GM19328 (cell line): ENCODE measurements around the gene CEACAM19.
"Not testable (repeated sequence)": the region's sequence is repeated elsewhere in the genome, so short reads cannot be mapped to it uniquely, and the experiment has no call there.

ENCODE experiments used
- ATAC-seq: cut with Tn5 transposase; IDR thresholded peaks from one replicate; pipeline ENCODE4 v1.9.1; 2021; ENCODE audit warnings: mild to moderate bottlenecking, moderate library complexity; ENCODE audit not compliant: unreplicated experiment

Gene CEACAM19

DNA sequence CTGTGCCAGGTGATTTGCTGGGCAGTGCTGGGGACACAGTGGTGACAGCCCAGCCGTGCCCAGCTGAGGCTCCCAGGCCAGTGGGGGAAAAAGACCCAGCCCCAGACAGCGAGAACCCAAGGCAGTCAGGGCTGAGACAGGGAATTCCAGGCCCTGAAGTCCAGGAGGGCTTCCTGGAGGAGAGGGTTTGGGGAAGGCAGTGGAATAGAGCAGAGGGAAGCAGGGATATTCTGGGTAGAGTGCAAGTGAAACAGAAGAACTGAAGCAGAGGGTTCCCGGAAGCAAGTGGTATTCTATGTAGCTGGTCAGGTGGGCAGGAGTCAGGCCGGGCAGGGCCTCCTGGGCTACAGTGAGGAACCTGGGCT, 26.4 kb downstream of the CEACAM19 start:
- no peak for ATAC-seq

DNA sequence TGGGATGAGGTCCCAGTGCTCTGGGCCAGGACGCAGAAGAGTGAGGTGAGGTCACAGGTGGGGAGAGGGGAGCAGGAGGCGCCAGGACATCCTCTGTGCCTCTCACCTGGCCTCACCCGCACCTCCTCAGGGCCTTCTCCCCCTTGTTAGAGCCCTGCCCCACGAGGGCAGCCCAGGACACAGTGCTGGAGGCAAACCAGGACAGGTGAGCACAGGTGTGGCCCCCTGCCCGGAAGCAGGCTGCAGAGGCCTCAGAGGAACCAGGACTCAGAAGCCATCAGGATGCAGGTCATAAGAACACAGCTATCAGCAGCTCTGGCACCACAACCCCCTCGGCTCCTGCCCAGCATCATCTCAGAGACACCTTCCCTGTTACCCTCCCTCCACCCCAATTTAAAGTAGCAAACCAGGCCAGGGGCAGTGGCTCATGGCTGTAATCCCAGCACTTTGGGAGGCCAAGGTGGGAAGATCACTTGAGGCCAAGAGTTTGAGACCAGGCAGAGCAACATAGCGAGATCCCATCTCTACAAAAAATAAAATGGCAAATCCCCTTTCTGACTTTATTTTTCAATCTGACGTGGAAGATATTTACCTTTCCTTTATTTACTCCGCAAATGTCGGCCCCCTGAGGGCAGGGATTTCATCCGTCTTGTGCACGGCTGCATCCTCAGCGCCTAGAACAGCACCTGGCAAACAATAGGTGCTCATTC, 27.4 kb downstream of the CEACAM19 start, which contains the start of gene CEACAM16:
CEACAM16 (plus strand) TSS at position 660 of the 710 bp plus-strand sequence. CDS start 2,306 bp downstream, outside the sequence.
- ATAC-seq: no peak

DNA sequence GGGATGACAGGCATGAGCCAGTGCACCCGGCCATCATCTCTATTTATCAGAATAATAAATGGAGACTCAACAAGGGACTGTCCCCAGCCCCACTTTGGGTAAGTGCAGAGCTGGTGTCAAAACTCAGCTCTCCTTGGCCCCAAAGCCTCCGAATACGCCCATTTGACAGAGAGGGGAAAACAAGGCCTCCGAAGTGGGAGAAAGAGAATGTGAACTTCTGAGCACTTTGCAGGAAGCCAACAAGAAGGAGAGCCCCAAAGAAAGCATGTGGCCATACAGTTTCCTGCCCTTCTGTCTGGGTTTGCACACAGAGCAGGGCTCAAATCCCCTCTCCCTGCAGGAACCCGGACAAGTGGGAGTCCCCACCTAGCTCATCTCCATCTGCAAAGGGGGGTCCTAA, 29.3 kb downstream of the CEACAM19 start:
- ATAC-seq: no peak

DNA sequence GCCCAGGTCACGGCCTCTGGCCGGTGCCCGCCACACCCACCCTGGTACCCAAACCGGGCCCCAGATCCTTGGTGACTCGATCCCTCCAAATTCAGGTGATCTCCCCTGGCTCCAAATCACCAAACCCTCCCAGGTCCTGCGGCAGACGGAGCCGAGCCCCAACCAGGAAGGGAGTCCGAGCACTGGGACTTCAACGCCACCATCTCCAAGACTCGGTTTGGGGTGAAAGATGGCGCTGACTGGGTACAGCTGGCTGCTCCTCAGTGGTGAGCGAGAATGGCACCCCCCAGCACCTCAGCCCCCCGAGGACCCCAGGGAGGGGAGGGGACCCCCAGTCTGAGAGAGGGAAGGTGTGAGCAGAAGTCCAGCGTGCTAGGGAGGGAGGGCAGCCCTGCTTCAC, 29.9 kb downstream of the CEACAM19 start:
- ATAC-seq: no peak

DNA sequence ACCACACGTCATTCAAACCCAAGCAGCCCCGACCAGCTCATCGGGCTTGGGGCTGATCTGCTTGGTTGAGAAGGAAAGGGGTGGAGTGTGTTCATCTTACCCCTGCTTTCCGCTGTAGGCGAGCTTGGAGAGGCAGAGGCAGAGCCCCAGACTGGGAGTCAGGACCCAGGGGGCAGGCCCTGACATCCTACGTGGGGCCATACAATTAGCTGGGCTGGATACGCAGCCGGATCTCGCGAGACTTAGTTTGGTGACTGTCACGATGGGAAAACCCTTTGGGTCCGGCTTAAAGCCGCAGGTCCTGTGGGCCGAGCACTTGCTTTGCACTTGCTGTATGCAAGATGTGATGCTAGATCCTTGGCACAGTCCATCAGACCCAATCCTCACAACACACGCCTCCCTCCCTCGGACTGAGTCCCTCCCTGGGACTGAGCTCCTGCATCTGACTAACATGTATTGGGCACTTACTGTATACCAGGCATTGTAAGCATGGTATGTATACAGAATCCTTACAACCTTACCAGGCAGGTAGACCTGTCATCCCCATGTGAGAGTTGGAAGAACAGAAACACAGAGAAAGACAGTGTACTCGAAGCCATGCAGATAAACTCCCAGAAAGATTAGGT, 31.4 kb downstream of the CEACAM19 start:
- ATAC-seq: no peak

DNA sequence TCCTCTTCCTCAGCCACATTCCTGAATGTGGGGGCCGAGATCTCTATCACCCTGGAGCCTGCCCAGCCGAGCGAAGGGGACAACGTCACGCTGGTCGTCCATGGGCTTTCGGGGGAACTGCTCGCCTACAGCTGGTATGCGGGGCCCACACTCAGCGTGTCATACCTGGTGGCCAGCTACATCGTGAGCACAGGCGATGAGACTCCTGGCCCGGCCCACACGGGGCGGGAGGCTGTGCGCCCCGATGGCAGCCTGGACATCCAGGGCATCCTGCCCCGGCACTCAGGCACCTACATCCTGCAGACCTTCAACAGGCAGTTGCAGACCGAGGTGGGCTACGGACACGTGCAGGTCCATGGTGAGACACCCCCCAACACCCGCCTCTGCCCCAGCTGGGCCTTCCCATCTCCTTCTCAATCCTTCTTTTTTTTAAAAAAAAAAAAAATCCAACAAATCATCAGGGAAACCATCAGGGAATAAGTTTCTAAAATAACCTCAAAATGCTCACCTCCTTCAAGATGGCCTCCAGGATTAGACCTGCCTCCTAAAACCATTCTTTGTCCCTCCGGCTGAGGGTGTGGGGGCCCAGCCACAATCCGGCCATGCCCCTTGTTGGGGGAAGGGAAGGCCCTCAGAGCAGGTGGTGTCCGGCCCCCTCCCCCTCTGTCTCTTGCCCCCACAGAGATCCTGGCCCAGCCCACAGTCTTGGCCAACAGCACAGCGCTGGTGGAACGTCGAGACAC, 32.2 kb downstream of the CEACAM19 start:
- ATAC-seq: no peak

DNA sequence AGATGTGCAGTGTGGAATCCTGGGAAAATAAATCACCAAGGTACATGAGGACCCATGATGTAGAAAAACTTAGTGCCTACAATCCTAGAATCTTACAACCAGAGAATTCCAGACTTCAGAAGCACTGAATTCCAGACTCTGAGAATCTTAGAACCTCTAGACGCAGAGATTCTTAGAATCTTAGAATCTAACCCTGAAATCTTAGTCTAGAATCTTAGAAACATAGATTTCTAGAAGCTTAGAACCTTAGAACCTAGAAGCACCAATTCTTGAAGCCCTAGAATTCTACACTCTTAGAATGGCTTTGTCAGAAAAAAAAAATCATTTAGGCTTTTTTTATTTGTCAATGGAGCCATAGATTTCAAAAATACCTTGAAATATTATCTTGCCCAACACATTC, 33.7 kb downstream of the CEACAM19 start:
- no peak for ATAC-seq

DNA sequence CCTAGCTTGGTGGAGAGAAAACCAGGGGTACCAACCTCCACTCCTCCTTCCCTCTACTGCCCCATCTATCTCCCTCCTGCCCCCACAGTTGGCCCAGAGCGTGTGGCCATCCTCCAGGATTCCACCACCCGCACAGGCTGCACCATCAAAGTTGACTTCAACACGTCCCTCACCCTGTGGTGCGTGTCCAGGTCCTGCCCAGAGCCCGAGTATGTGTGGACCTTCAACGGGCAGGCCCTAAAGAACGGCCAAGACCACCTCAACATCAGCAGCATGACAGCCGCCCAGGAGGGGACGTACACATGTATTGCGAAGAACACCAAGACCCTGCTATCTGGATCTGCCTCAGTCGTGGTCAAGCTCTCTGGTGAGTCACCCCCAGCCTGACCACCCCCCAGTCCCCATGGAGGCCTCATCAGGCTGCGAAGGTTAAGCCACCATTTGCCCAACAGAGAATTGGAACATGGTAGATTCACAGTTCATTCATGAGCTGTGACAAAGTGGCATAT, 34.3 kb downstream of the CEACAM19 start:
- ATAC-seq: no peak

DNA sequence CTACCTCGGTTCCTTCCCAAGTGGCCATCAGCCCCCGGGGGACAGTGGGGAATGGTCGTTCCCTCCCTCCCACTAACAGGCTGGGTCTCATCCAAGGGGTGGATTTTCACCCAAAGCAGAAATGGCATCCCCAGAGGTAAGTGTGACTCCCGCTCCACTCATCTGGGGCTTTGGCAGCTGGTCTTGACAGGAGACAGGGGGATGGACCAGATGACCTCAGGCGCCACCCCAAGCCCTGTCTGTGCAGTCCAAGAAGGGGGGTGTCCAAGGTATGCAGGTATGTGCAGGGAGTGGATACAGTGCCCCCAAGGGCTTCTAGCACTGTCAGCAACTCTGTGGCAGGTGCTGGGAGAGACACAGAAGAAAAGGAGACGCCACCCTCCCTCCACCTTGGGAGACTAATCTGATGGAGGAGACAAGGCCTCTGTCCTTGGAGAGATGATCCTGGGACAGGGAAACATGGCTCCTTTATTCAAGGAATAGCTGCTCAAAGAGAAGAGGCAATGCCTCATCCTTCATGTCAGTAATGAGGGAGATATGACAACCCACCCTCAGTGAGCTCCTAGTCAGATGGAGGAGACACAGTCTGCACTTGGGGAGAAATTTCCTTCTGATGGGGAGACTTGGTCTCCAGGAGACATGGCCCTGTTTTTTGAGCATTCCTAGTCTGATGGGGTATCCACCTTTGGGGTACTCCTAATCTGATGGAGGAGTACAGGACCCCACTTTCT, 35.4 kb downstream of the CEACAM19 start:
- no peak for ATAC-seq

DNA sequence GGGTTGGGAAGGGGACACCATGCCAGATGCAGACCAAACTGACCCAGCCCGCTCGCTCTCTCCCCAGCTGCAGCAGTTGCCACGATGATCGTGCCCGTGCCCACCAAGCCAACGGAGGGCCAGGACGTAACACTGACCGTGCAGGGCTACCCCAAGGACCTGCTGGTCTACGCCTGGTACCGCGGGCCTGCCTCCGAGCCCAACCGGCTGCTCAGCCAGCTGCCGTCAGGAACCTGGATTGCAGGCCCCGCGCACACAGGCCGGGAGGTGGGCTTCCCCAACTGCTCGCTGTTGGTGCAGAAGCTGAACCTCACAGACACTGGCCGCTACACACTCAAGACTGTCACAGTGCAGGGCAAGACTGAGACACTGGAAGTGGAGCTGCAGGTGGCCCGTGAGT, 36.5 kb downstream of the CEACAM19 start:
- ATAC-seq: no peak

DNA sequence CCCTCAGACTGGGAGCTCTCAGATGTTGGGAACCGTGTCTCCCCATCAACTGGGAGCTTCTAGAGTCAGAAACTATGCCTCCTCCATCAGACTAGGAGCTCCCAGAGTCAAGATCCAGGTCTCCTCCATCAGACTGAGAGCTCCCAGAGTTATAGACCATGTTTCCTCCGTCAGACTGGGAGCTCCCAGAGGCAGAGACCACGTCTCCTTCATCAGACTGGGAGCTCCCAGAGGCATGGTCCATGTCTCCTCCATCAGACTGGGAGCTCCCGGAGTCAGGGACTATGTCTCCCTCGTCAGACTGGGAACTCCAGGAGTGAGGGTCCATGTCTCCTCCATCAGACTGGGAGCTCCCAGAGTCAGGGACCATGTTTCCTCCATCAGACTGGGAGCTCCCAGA, 37.7 kb downstream of the CEACAM19 start:
- no peak for ATAC-seq

DNA sequence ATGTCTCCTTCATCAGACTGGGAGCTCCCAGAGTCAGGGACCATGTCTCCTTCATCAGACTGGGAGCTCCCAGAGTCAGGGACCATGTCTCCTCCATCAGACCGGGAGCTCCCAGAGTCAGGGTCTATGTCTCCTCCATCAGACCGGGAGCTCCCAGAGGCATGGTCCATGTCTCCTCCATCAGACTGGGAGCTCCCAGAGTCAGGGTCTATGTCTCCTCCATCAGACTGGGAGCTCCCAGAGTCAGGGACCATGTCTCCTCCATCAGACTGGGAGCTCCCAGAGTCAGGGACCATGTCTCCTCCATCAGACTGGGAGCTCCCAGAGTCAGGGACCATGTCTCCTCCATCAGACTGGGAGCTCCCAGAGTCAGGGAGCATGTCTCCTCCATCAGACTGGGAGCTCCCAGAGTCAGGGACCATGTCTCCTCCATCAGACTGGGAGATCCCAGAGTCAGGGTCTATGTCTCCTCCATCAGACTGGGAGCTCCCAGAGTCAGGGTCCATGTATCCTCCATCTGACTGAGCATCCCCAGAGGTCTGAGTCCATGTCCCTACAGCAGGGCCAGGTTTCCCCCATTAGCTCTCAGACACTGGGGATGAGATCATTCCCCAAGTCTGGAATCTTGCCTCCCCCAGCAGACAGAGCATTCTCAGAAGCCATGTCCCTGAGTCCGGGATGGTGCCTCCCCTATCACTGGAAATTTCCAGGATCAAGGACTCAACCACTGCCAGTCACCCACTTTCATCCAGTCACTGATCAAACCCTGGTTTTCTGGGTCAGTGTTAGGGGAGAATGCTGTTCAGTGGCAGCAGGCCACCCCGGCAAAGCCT, 38.4 kb downstream of the CEACAM19 start:
- not testable (repeated sequence) for ATAC-seq

DNA sequence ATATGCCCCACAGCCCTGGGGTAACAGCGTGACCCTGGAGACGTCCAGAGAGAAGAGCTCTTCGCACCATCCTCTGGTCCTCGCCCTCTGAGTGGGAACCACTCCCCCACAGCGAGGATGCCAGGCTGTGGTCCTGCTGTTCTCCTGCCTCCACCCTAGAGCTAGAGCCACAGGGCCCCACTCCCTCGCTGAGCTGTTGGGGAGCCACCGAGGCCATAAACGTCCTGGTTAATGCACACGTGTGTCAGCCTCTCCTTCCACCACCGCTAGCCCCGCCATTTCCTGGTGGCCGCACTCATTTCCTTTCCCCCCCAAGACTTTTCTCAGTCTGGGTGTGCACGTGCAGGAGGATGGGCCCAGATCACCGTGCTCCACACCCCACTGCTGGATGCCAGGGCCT, 39.2 kb downstream of the CEACAM19 start:
- no peak for ATAC-seq

DNA sequence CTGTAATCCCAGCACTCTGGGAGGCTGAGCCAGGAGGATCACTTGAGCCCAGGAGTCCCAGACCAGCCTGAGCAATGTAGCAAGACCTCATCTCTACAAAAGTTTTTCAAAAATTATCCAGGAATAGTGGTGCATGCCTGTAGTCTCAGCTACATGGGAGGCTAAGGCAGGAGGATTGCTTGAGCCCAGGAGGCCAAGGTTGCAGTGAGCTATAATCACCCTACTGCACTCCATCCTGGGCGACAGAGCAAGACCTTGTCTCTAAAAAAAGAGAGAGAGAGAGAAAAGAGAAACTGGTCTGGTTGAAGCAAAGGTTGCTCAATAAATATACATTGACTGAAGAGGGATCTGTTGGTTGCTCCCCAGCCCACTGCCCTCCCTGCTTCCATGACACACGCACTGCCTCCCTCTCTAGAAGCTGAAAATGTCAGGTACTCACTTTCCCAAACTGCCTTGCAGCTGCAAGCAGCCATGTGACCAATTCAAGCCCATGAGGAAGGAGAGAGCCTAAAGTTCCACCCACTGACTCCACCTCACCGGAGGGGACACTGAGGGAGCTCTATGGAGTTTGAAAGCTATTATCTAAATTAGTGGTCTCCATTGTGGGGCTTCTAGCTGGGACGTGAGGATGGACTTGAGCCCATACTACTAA, 41.7 kb downstream of the CEACAM19 start:
- no peak for ATAC-seq

DNA sequence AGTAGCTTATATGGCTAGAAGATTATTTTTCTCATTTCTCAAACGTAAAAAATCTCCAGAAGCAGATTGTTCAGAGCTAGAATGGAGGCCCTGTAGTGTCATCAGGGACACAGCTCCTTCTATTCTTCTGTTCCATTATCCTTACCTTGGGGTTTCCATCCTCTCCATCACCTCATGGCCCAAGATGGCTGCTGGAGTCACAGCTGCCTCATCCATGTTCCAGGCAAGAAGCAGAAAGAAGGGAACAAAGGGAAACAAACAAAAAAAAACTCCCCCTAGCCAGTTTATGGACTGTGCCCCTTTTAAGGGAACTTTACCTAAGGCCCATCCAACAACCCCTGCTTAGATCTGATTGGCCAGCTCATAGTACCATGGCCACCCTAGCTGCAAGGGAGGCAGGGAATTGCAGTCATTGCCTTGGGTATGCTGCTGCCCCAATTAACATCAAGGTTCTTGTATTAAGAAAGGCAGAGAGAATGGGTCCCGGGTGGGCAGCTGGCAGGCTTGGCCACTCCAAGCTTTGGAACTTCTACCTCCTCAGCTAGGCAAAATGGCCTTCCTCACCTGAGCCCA, 43.4 kb downstream of the CEACAM19 start:
- no peak for ATAC-seq

DNA sequence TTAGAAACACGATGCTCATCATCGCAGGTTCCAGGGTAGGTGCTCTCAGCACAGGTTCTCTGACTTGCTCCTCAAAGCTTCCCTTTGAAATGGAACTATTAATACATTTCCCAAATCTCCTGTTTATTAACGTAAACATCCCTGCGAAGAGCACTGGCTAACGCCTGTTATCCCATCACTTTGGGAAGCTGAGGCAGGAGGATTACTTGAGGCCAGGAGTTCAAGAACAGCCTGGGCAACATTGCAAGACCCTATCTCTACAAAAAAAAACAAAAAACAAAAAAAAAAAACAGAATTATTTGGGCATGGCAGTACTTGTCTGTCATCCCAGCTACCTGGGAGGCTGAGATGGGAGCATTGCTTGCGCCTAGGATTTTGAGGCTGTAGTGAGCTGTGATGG, 46.3 kb downstream of the CEACAM19 start:
- no peak for ATAC-seq

DNA sequence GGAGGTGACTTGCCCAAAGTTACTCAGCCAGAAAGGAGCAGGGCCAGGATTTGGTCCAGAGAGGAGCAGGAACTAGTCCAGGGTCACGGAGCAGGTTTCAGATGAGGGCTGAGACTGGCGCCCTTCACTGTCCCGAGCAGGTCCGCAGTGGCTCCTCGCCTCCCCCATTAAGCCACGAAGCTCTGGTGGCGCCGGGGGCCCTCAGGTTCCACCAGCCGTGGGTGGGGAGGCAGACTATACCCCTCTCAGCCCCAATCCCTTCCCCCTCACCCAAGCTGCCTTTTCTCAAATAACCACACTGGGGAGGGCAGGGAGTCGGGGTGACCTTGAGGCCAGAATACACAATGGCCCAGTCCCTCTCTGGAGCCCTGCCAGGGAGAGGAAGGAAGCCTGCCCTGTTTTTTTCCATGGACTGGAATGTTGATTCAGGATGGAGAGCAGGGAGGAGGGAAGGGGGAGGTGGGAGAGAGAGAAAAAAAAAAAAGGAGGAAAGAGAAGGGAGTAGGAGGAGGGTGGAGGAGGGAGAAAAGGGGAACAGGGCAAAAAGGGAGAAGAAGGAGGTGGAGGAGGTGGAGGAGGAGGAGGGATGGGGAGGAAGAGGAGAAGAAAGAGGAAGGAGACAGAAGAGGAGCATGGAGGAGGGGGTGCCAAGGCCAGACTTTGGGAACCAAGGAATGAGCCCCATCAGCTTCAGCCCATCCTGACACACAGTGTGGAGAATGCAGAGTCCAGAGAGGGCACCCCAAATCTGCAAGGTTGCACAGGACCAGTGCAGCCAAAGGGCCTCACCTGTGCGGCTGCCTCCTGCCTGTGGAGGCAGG, 47.4 kb downstream of the CEACAM19 start:
- no peak for ATAC-seq

DNA sequence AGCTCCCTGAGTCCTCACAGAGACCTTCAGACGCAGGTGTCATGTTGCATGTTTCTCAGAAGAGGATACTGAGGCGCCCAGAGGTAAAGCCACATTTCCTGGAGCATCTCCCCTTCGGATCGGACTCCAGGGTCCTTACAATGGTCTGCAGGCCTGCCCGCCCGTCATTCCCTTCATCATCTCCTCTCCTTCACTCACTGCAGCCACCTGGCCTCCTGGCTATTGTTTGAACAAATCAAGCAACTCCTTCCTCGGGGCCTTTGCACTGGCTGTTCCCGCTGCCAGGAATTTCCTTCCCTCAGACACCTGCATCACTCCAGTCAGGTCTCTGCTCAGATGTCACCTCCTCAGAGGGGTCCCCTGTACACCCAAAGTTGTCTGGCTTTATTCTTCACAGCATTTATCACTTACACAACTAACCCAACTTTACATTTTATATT, 48.0 kb downstream of the CEACAM19 start:
- no peak for ATAC-seq
